ENCODE results near the gene GBF1.

GBF1 gene

DNA sequence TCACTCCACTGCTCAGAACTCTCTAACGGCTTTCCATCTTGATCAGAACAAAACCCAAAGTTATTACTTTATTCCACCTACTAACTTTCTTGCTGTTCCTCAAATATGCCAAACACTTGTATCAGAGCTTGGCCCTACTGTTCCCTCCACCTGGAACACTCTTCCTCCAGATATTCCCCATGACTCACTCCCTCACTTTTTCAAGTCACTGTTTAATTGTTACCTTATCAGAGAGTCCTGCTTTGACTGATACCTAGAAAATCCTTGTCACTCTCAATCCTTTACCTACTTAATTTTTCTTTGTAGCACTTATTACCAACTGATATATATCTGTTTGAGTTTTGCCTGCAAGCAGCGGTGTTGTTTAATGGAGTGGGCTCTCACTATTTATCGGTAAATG, 144.6 kb downstream of the GBF1 start:
- DNase-seq (ENCODE audit: low spot score), result no peak

GRCh38 chr10:102392306-102392705, 147.0 kb downstream of the GBF1 start:
- in situ Hi-C loops (cut with MboI; ENCODE audit: low pct_unique_long_range_greater_than_20kb, low sequenced_read_pairs, unreplicated experiment), result no loop called here
- TF ChIP-seq CTCF (IDR thresholded peaks at IDR 0.05; ENCODE audit: extremely low read depth, insufficient read depth, missing control alignments), result no peak

More for the DNA sequence above, 144.6 kb downstream of the GBF1 start:
- no peak for TF ChIP-seq CTCF (IDR thresholded peaks at IDR 0.05; ENCODE audit: extremely low read depth, insufficient read depth, missing control alignments)
- in situ Hi-C loops (cut with MboI; ENCODE audit: low pct_unique_long_range_greater_than_20kb, low sequenced_read_pairs, unreplicated experiment), result no loop called here

DNA sequence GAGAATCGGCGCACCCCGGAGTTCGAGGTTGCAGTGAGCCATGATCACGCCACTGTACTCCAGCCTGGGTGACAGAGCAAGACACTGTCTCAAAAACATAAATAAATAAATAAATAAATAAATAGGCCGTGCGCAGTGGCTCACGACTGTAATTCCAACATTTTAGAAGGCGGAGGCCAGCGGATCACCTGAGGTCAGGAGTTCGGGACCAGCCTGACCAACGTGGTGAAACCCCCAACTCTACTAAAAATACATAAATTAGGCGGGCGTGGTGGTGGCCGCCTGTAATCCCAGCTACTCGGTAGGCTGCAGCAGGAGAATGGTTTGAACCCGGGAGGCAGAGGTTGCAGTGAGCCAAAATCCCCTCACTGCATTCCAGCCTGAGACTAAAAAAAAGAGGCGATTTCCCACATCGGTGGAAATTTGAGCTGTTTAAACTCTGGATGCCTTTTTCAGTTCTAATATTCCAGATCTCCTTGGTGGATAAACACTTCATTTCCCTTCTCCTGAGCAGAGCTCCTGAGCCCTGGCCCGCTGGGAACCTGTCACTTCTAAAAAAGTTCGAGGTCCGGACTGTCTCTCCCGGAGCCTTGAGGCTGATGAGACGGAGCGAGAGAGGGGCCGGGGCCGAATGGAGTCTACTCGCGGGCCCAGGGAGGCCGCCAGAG, 148.2 kb downstream of the GBF1 start:
- in situ Hi-C loops (cut with MboI; ENCODE audit: low pct_unique_long_range_greater_than_20kb, low sequenced_read_pairs, unreplicated experiment), result no loop called here
- TF ChIP-seq CTCF (IDR thresholded peaks at IDR 0.05; ENCODE audit: extremely low read depth, insufficient read depth, missing control alignments), result peak; percentile 88
- no peak for DNase-seq (ENCODE audit: low spot score)

More at GRCh38 chr10:102392306-102392705, 147.0 kb downstream of the GBF1 start:
- no peak for DNase-seq (ENCODE audit: low spot score)

GRCh38 chr10:102394079-102394800, 148.9 kb downstream of the GBF1 start:
- in situ Hi-C loops (cut with MboI; ENCODE audit: low pct_unique_long_range_greater_than_20kb, low sequenced_read_pairs, unreplicated experiment), result no loop called here
- DNase-seq (ENCODE audit: low spot score), result peak; percentile 98
- TF ChIP-seq CTCF (IDR thresholded peaks at IDR 0.05; ENCODE audit: extremely low read depth, insufficient read depth, missing control alignments), result no peak

- DNase-seq (ENCODE audit: low spot score), result peak; percentile 70
- TF ChIP-seq CTCF (IDR thresholded peaks at IDR 0.05; ENCODE audit: extremely low read depth, insufficient read depth, missing control alignments), result no peak
- in situ Hi-C loops (cut with MboI; ENCODE audit: low pct_unique_long_range_greater_than_20kb, low sequenced_read_pairs, unreplicated experiment), result no loop called here
Observed at GRCh38 chr10:102394801-102395399, 149.6 kb downstream of the GBF1 start.

GRCh38 chr10:102395400-102396316, 150.3 kb downstream of the GBF1 start, which contains the start of gene NFKB2:
Gene NFKB2 (plus strand): TSS chr10:102395705. CDS start chr10:102395960, 255 bp downstream.
- DNase-seq (ENCODE audit: low spot score), result peak; percentile 95
- no peak for TF ChIP-seq CTCF (IDR thresholded peaks at IDR 0.05; ENCODE audit: extremely low read depth, insufficient read depth, missing control alignments)
- in situ Hi-C loops (cut with MboI; ENCODE audit: low pct_unique_long_range_greater_than_20kb, low sequenced_read_pairs, unreplicated experiment), result no loop called here

All from GM13977 (cell line).